Naive thymus-derived CD4-positive, alpha-beta T cell (primary cell): ENCODE results near the gene TPM2. TPM values are rescaled to one million over a fixed set of nuclear protein-coding genes. Genes with fewer than 3 reads are reported as not detected.
A peak's percentile ranks its signal among the peaks of the same experiment; 100 is the strongest.

ENCODE experiments used
- ATAC-seq: fragments of 150-1000 bp; cut with Tn5 transposase; 2 replicates; pipeline ENCODE4 v1.10.0; 2021; ENCODE audit warnings: mild to moderate bottlenecking, moderate library complexity
- CTCF ChIA-PET: fragments of 350-600 bp; sonication (Branson Sonifier 250); formaldehyde crosslinking; loops from one replicate; lab custom pipeline; 2021; ENCODE audit warnings: antibody characterized with exemption; lab: Charles Lee
- POLR2A ChIA-PET: fragments of 350-600 bp; sonication (Branson Sonifier 250); formaldehyde crosslinking; loops from one replicate; lab custom pipeline; 2021; ENCODE audit warnings: antibody characterized with exemption, inconsistent platforms; lab: Charles Lee
- DNase-seq, 9 donors: peaks; one replicate each; pipeline versions ENCODE4 v3.0.0 to v3.0.0-alpha.2; 2020 to 2022; ENCODE audit warnings: mixed read lengths in 1 of 9
- H3K27ac ChIP-seq: one replicate; pipeline ENCODE4 v1.7.0; 2013; ENCODE audit warnings: mild to moderate bottlenecking, low read depth, low read length, moderate library complexity
- H3K27me3 ChIP-seq, 2 donors: one replicate each; pipeline ENCODE4 v1.7.0; 2013; ENCODE audit warnings: low read length in 2 of 2, mild to moderate bottlenecking in 2 of 2, moderate library complexity in 2 of 2; ENCODE audit not compliant: control insufficient read depth in 2 of 2, insufficient read depth in 2 of 2
- H3K36me3 ChIP-seq, 3 experiments: 1 replicate in 2 of 3; 2 replicates in 1 of 3; pipeline ENCODE4 v1.7.0; 2013; ENCODE audit warnings: low read length in 3 of 3, mild to moderate bottlenecking in 3 of 3, moderate library complexity in 1 of 3; ENCODE audit not compliant: insufficient read depth in 3 of 3, control insufficient read depth in 2 of 3
- H3K4me1 ChIP-seq, 2 donors: one replicate each; pipeline ENCODE4 v1.7.0; 2013; ENCODE audit warnings: low read length in 2 of 2, mild to moderate bottlenecking in 2 of 2, moderate library complexity in 1 of 2; ENCODE audit not compliant: control insufficient read depth in 2 of 2, insufficient read depth in 2 of 2
- H3K4me3 ChIP-seq: 2 replicates; pipeline ENCODE4 v1.7.0; 2013; ENCODE audit warnings: mild to moderate bottlenecking, low read length
- H3K9me3 ChIP-seq, 3 experiments: 1 replicate in 2 of 3; 2 replicates in 1 of 3; pipeline ENCODE4 v1.7.0; 2013; ENCODE audit warnings: low read length in 3 of 3; ENCODE audit not compliant: control insufficient read depth in 2 of 3
- H3K27ac Mint-ChIP-seq, 9 donors: one replicate each; pipeline ENCODE4 v1.8.0; 2020 to 2022; ENCODE audit warnings: mixed read lengths in 9 of 9, mild to moderate bottlenecking in 8 of 9, moderate library complexity in 5 of 9, inconsistent platforms in 2 of 9
- H3K27me3 Mint-ChIP-seq, 5 donors: one replicate each; pipeline ENCODE4 v1.8.0; 2021 to 2022; ENCODE audit warnings: mixed read lengths in 5 of 5, mild to moderate bottlenecking in 1 of 5
- H3K36me3 Mint-ChIP-seq, 5 donors: one replicate each; pipeline ENCODE4 v1.8.0; 2020 to 2022; ENCODE audit warnings: mixed read lengths in 5 of 5, mild to moderate bottlenecking in 3 of 5, inconsistent platforms in 1 of 5
- H3K4me1 Mint-ChIP-seq, 7 donors: one replicate each; pipeline ENCODE4 v1.8.0; 2020 to 2022; ENCODE audit warnings: mixed read lengths in 7 of 7, mild to moderate bottlenecking in 3 of 7, inconsistent platforms in 1 of 7
- H3K4me3 Mint-ChIP-seq, 10 donors: one replicate each; pipeline ENCODE4 v1.8.0; 2020 to 2022; ENCODE audit warnings: mild to moderate bottlenecking in 10 of 10, mixed read lengths in 10 of 10, moderate library complexity in 6 of 10, inconsistent platforms in 2 of 10
- H3K9me3 Mint-ChIP-seq, 11 donors: one replicate each; pipeline ENCODE4 v1.8.0; 2020 to 2022; ENCODE audit warnings: mixed read lengths in 11 of 11, mild to moderate bottlenecking in 4 of 11, inconsistent platforms in 1 of 11, moderate library complexity in 1 of 11
- intact Hi-C, 2 donors: fragments of 100-400 bp; cut with micrococcal nuclease; formaldehyde crosslinking; loops; one replicate each; pipeline ENCODE4 v1.15.1; 2023
- polyA plus RNA-seq, 2 donors: library from polyadenylated mRNA; unstranded; fragments of 300-500 nt; fragmentation: Illumina TruSeq; gene quantifications; one replicate each; pipeline ENCODE4 v1.2.3, GENCODE V29; 2021
- total RNA-seq, 6 experiments: library from RNA in 5 of 6; stranded (reverse) in 5 of 6; gene quantifications; 1 replicate in 5 of 6; 2 replicates in 1 of 6; pipeline ENCODE4 v1.2.3 and lab custom pipeline; 2021 to 2026

Gene TPM2
- total and polyA plus RNA-seq, 7 experiments from 2014 or later = 0.87 to 136 (median 40.0) TPM; not detected in 1

GRCh38 chr9:35697486-35697885 is 7.8 kb upstream of the TPM2 start:
- no peak for DNase-seq
- Mint-ChIP-seq H3K4me3 (no peak overlapping the region), H3K36me3 (peaks cover 0 to 23% (median 0%) of the 10 kb centered on the region in 5 donors), H3K4me1 (peaks cover 4 to 10% (median 8%) of the 10 kb centered on the region in 7 donors), H3K27me3 (no peaks in the 10 kb centered on the region), H3K9me3 (no peaks in the 10 kb centered on the region), H3K27ac (peak overlapping the region in 3 of 9 donors; percentile 38 to 60 (median 44))
- no peak for ATAC-seq
- POLR2A ChIA-PET = interaction anchor here (0.6 to 4.0 kb wide), 6 partner anchors 8 to 173 kb away, joined by 3 to 36 read pairs (median 10); partner anchors contain the start of genes OR13J1 and SIT1
- Histone ChIP-seq H3K4me3 (no peak overlapping the region), H3K36me3 (peaks cover 13 to 59% (median 24%) of the 10 kb centered on the region in 3 experiments), H3K4me1 (peaks cover 0 to 10% of the 10 kb centered on the region in 2 donors), H3K27ac (no peak overlapping the region), H3K27me3 (no peaks in the 10 kb centered on the region), H3K9me3 (no peaks in the 10 kb centered on the region)
- intact Hi-C loops = loop anchor here (2.0 kb wide), 4 partner anchors 31 to 81 kb away; partner anchors contain the start of genes CCDC107 (in 1 of the 2) and RMRP (in 1 of the 2)
- CTCF ChIA-PET = interaction anchor here (0.9 to 7.1 kb wide), 15 partner anchors 9 to 94 kb away, joined by 3 to 107 read pairs (median 9); partner anchors contain the start of genes ARHGEF39, CA9, CCDC107 and CD72

- ChIA-PET POLR2A (interaction anchor here (0.6 to 4.0 kb wide), 11 partner anchors 9 to 174 kb away, joined by 3 to 36 read pairs (median 6); partner anchors contain the start of genes CCDC107, CREB3, OR13J1 and RMRP), CTCF (interaction anchor here (0.6 to 7.1 kb wide), 33 partner anchors 9 to 986 kb away, joined by 3 to 107 read pairs (median 4); partner anchors contain the start of genes ARHGEF39, CA9, CCDC107 and CCL21)
- Histone ChIP-seq H3K4me3 (no peak overlapping the region), H3K27me3 (no peaks in the 10 kb centered on the region), H3K36me3 (peaks cover 13 to 51% (median 20%) of the 10 kb centered on the region in 3 experiments), H3K4me1 (peaks cover 0 to 10% of the 10 kb centered on the region in 2 donors), H3K27ac (no peak overlapping the region), H3K9me3 (no peaks in the 10 kb centered on the region)
- ATAC-seq (peak; percentile 91), DNase-seq (peak in 8 of 9 donors; percentile 15 to 56 (median 41))
- no peaks in the 10 kb centered on the region for H3K27me3 Mint-ChIP-seq
- no peak overlapping the region for H3K4me3 Mint-ChIP-seq
- peaks cover 0 to 23% (median 0%) of the 10 kb centered on the region in 5 donors for H3K36me3 Mint-ChIP-seq
- H3K9me3 Mint-ChIP-seq = no peaks in the 10 kb centered on the region
- intact Hi-C loops = loop anchor here (1.0 to 2.0 kb wide), 8 partner anchors 32 to 186 kb away; partner anchors contain the start of genes CCDC107 (in 2 of the 2) and RMRP (in 2 of the 2)
- H3K4me1 Mint-ChIP-seq = peaks cover 6 to 15% (median 13%) of the 10 kb centered on the region in 7 donors
- H3K27ac Mint-ChIP-seq = peak overlapping the region in 8 of 9 donors; percentile 33 to 85 (median 66)
Measured at GRCh38 chr9:35696520-35697215, 6.9 kb upstream of the TPM2 start.

GRCh38 chr9:35695943-35696401 is 6.2 kb upstream of the TPM2 start:
- Mint-ChIP-seq H3K27ac (peak overlapping the region in 2 of 9 donors; percentile 79 to 85), H3K36me3 (peaks cover 0 to 23% (median 0%) of the 10 kb centered on the region in 5 donors), H3K4me3 (no peak overlapping the region), H3K9me3 (no peaks in the 10 kb centered on the region), H3K27me3 (no peaks in the 10 kb centered on the region), H3K4me1 (peaks cover 13 to 21% (median 19%) of the 10 kb centered on the region in 7 donors)
- DNase-seq = no peak
- ChIA-PET POLR2A (interaction anchor here (0.7 to 4.0 kb wide), 7 partner anchors 8 to 80 kb away, joined by 3 to 36 read pairs (median 11); partner anchors contain the start of genes CREB3, SIT1 and TLN1), CTCF (interaction anchor here (0.6 to 7.1 kb wide), 29 partner anchors 8 to 711 kb away, joined by 3 to 107 read pairs (median 4); partner anchors contain the start of genes ARHGEF39, CA9, CCDC107 and CD72)
- Histone ChIP-seq H3K9me3 (no peaks in the 10 kb centered on the region), H3K27ac (no peak overlapping the region), H3K4me3 (no peak overlapping the region), H3K36me3 (peaks cover 12 to 44% (median 13%) of the 10 kb centered on the region in 3 experiments), H3K4me1 (peaks cover 5 to 10% of the 10 kb centered on the region in 2 donors), H3K27me3 (no peaks in the 10 kb centered on the region)
- ATAC-seq = no peak
- intact Hi-C loops = loop anchor here (1.0 to 2.0 kb wide), 8 partner anchors 33 to 186 kb away; partner anchors contain the start of genes CCDC107 (in 2 of the 2) and RMRP (in 2 of the 2)

- Histone ChIP-seq H3K27ac (no peak overlapping the region), H3K27me3 (no peaks in the 10 kb centered on the region), H3K4me1 (peaks cover 5% of the 10 kb centered on the region in 2 donors), H3K4me3 (no peak overlapping the region), H3K9me3 (no peaks in the 10 kb centered on the region), H3K36me3 (peaks cover 0 to 3% (median 0%) of the 10 kb centered on the region in 3 experiments)
- CTCF ChIA-PET = interaction anchor here (0.5 to 5.4 kb wide), 9 partner anchors 10 to 1058 kb away, joined by 3 to 29 read pairs (median 3); partner anchors contain the start of genes CCDC107 and RMRP
- H3K27ac Mint-ChIP-seq = peak overlapping the region in 8 of 9 donors; percentile 10 to 95 (median 64)
- H3K36me3 Mint-ChIP-seq = peaks cover 0 to 6% (median 0%) of the 10 kb centered on the region in 5 donors
- intact Hi-C loops = loop anchor here (1.0 to 2.0 kb wide), 3 partner anchors 15 to 75 kb away; partner anchors contain the start of genes CCDC107 (in 2 of the 2) and RMRP (in 2 of the 2)
- no peak for DNase-seq
- POLR2A ChIA-PET = interaction anchor here (0.8 to 2.8 kb wide), 11 partner anchors 9 to 87 kb away, joined by 3 to 13 read pairs (median 5); partner anchors contain the start of genes ARHGEF39, CCDC107, RMRP and SIT1
- peaks cover 21 to 37% (median 30%) of the 10 kb centered on the region in 7 donors for H3K4me1 Mint-ChIP-seq
- peak overlapping the region; percentile 70 to 94 (median 88) for H3K4me3 Mint-ChIP-seq
- no peaks in the 10 kb centered on the region for H3K9me3 Mint-ChIP-seq
- H3K27me3 Mint-ChIP-seq = no peaks in the 10 kb centered on the region
- ATAC-seq = no peak
Measured at GRCh38 chr9:35691757-35692301, 2.1 kb upstream of the TPM2 start.

GRCh38 chr9:35691334-35691650 is 1.6 kb upstream of the TPM2 start:
- ATAC-seq (peak; percentile 28), DNase-seq (peak in 1 of 9 donors; percentile 7)
- H3K9me3 ChIP-seq = no peaks in the 10 kb centered on the region
- ChIA-PET CTCF (interaction anchor here (0.6 to 5.4 kb wide), 5 partner anchors 33 to 1057 kb away, joined by 3 to 29 read pairs (median 3); partner anchors contain the start of genes CCDC107 and RMRP), POLR2A (interaction anchor here (0.9 to 2.8 kb wide), 12 partner anchors 16 to 121 kb away, joined by 3 to 13 read pairs (median 4); partner anchors contain the start of genes ARHGEF39, CCDC107, RMRP and SIT1)
- intact Hi-C loops = loop anchor here (1.0 to 2.0 kb wide), 3 partner anchors 14 to 74 kb away; partner anchors contain the start of genes CCDC107 (in 2 of the 2) and RMRP (in 2 of the 2)
- H3K4me1 ChIP-seq = peaks cover 0 to 5% of the 10 kb centered on the region in 2 donors
- Mint-ChIP-seq H3K27ac (peak overlapping the region; percentile 10 to 95 (median 74)), H3K27me3 (no peaks in the 10 kb centered on the region), H3K4me3 (peak overlapping the region; percentile 80 to 94 (median 88)), H3K9me3 (no peaks in the 10 kb centered on the region), H3K36me3 (peaks cover 0 to 2% (median 0%) of the 10 kb centered on the region in 5 donors), H3K4me1 (peaks cover 16 to 32% (median 26%) of the 10 kb centered on the region in 7 donors)
- no peaks in the 10 kb centered on the region for H3K27me3 ChIP-seq
- H3K27ac ChIP-seq = peak overlapping the region; percentile 70
- H3K36me3 ChIP-seq = no peaks in the 10 kb centered on the region
- H3K4me3 ChIP-seq = peak overlapping the region; percentile 65
